Measurements from ENCODE around the gene DHRS3. TPM values are rescaled to one million over a fixed set of nuclear protein-coding genes. Genes with fewer than 3 reads are reported as not detected.
"Not testable (repeated sequence)": the region's sequence is repeated elsewhere in the genome, so short reads cannot be mapped to it uniquely, and the experiment has no call there.

The DHRS3 gene
- polyA plus RNA-seq, 1 donor (not counting 4 experiments of a cell fraction or from before 2014, with no cell fraction given) = 10.7 TPM

GRCh38 chr1:12649971-12650421 is 32.0 kb upstream of the DHRS3 start:
- TF ChIP-seq EZH2 (IDR thresholded peaks at IDR 0.05; ENCODE audit: low read length) (no peak), CTCF (optimal IDR thresholded peaks at IDR 0.05 in 1 of 3, IDR thresholded peaks at IDR 0.05 in 1 of 3, conservative IDR thresholded peaks at IDR 0.05 in 1 of 3; ENCODE audit: extremely low read depth in 1 of 3, insufficient read depth in 2 of 3, low read length in 3 of 3) (no peak)

GRCh38 chr1:12648741-12649140 is 30.7 kb upstream of the DHRS3 start:
- Histone ChIP-seq H3K4me1 (ENCODE audit: control insufficient read depth, extremely low read depth, insufficient read depth, low read length) (no peaks in the 10 kb centered on the region), H3K9ac (ENCODE audit: control insufficient read depth, extremely low read depth, insufficient read depth, low read length) (no peak overlapping the region), H3K27ac (ENCODE audit: control insufficient read depth, insufficient read depth, low read length) (no peak overlapping the region), H3K27me3 (ENCODE audit: control insufficient read depth, extremely low read depth, insufficient read depth, low read length) (peaks cover 4% of the 10 kb centered on the region), H3K9me1 (ENCODE audit: control insufficient read depth, extremely low read depth, insufficient read depth, low read length) (no peaks in the 10 kb centered on the region), H3K36me3 (ENCODE audit: control insufficient read depth in 2 of 2, extremely low read depth in 1 of 2, insufficient read depth in 2 of 2, low read length in 2 of 2) (no peaks in the 10 kb centered on the region), H3K4me3 (ENCODE audit: control insufficient read depth in 2 of 3, extremely low read depth in 1 of 3, insufficient read depth in 2 of 3, low read depth in 1 of 3, low read length in 3 of 3) (no peak overlapping the region), H3K79me2 (ENCODE audit: control insufficient read depth, insufficient read depth, low read length) (no peaks in the 10 kb centered on the region), H3K4me2 (ENCODE audit: control insufficient read depth, extremely low read depth, insufficient read depth, low read depth, low read length) (no peak overlapping the region), H2AFZ (ENCODE audit: control insufficient read depth, low read length) (no peak overlapping the region), H4K20me1 (ENCODE audit: control insufficient read depth, extremely low read depth, insufficient read depth, low read length) (no peaks in the 10 kb centered on the region), H3K9me3 (ENCODE audit: control insufficient read depth, low read depth, low read length) (no peaks in the 10 kb centered on the region)
- dilution Hi-C loops (cut with MboI; ENCODE audit: extremely low pct_ligation_motif_present, low sequenced_read_pairs) = no loop called here
- no peak for TF ChIP-seq EZH2 (IDR thresholded peaks at IDR 0.05; ENCODE audit: low read length)
- TF ChIP-seq CTCF (optimal IDR thresholded peaks at IDR 0.05 in 1 of 3, IDR thresholded peaks at IDR 0.05 in 1 of 3, conservative IDR thresholded peaks at IDR 0.05 in 1 of 3; ENCODE audit: extremely low read depth in 1 of 3, insufficient read depth in 2 of 3, low read length in 3 of 3) = no peak
- no peak for DNase-seq (ENCODE audit: low read depth, low spot score)
- FAIRE-seq = no peak

More at GRCh38 chr1:12649971-12650421, 32.0 kb upstream of the DHRS3 start:
- dilution Hi-C loops (cut with MboI; ENCODE audit: extremely low pct_ligation_motif_present, low sequenced_read_pairs) = no loop called here
- Histone ChIP-seq H3K36me3 (ENCODE audit: control insufficient read depth in 2 of 2, extremely low read depth in 1 of 2, insufficient read depth in 2 of 2, low read length in 2 of 2) (no peaks in the 10 kb centered on the region), H4K20me1 (ENCODE audit: control insufficient read depth, extremely low read depth, insufficient read depth, low read length) (no peaks in the 10 kb centered on the region), H3K27ac (ENCODE audit: control insufficient read depth, insufficient read depth, low read length) (no peak overlapping the region), H2AFZ (ENCODE audit: control insufficient read depth, low read length) (no peak overlapping the region), H3K4me3 (ENCODE audit: control insufficient read depth in 2 of 3, extremely low read depth in 1 of 3, insufficient read depth in 2 of 3, low read depth in 1 of 3, low read length in 3 of 3) (no peak overlapping the region), H3K27me3 (ENCODE audit: control insufficient read depth, extremely low read depth, insufficient read depth, low read length) (peaks cover 4% of the 10 kb centered on the region), H3K4me2 (ENCODE audit: control insufficient read depth, extremely low read depth, insufficient read depth, low read depth, low read length) (no peak overlapping the region), H3K79me2 (ENCODE audit: control insufficient read depth, insufficient read depth, low read length) (no peaks in the 10 kb centered on the region), H3K9me3 (ENCODE audit: control insufficient read depth, low read depth, low read length) (no peaks in the 10 kb centered on the region), H3K9ac (ENCODE audit: control insufficient read depth, extremely low read depth, insufficient read depth, low read length) (no peak overlapping the region), H3K9me1 (ENCODE audit: control insufficient read depth, extremely low read depth, insufficient read depth, low read length) (no peaks in the 10 kb centered on the region), H3K4me1 (ENCODE audit: control insufficient read depth, extremely low read depth, insufficient read depth, low read length) (no peaks in the 10 kb centered on the region)
- no peak for DNase-seq (ENCODE audit: low read depth, low spot score)
- FAIRE-seq = no peak

GRCh38 chr1:12645401-12645800 is 27.4 kb upstream of the DHRS3 start:
- H3K9me1 ChIP-seq (ENCODE audit: control insufficient read depth, extremely low read depth, insufficient read depth, low read length); H4K20me1 ChIP-seq (ENCODE audit: control insufficient read depth, extremely low read depth, insufficient read depth, low read length); DNase-seq (ENCODE audit: low read depth, low spot score); H3K4me3 ChIP-seq (ENCODE audit: control insufficient read depth in 2 of 3, extremely low read depth in 1 of 3, insufficient read depth in 2 of 3, low read depth in 1 of 3, low read length in 3 of 3); H3K4me2 ChIP-seq (ENCODE audit: control insufficient read depth, extremely low read depth, insufficient read depth, low read depth, low read length); H3K9ac ChIP-seq (ENCODE audit: control insufficient read depth, extremely low read depth, insufficient read depth, low read length); H3K9me3 ChIP-seq (ENCODE audit: control insufficient read depth, low read depth, low read length); dilution Hi-C loops (cut with MboI; ENCODE audit: extremely low pct_ligation_motif_present, low sequenced_read_pairs); H3K79me2 ChIP-seq (ENCODE audit: control insufficient read depth, insufficient read depth, low read length); H2AFZ ChIP-seq (ENCODE audit: control insufficient read depth, low read length); H3K27ac ChIP-seq (ENCODE audit: control insufficient read depth, insufficient read depth, low read length); FAIRE-seq; H3K27me3 ChIP-seq (ENCODE audit: control insufficient read depth, extremely low read depth, insufficient read depth, low read length); H3K36me3 ChIP-seq (ENCODE audit: control insufficient read depth in 2 of 2, extremely low read depth in 1 of 2, insufficient read depth in 2 of 2, low read length in 2 of 2); H3K4me1 ChIP-seq (ENCODE audit: control insufficient read depth, extremely low read depth, insufficient read depth, low read length): not testable (repeated sequence)

All from keratinocyte (primary cell).